MM.1S (cell line): Measurements from ENCODE around the gene STARD4.

Source experiments
- EZH2 ChIP-seq: fragments of 300-600 bp; sonication (generic); optimal IDR thresholded peaks from 2 replicates; pipeline ENCODE3; 2017; ENCODE audit warnings: low read depth, mild to moderate bottlenecking, antibody characterized with exemption, low read length, mixed read lengths
- EZH2phosphoT487 ChIP-seq: fragments of 300-600 bp; sonication (generic); IDR thresholded peaks from 2 replicates; pipeline ENCODE4 v1.6.1; 2018; ENCODE audit warnings: antibody characterized with exemption, low read length
- TF ChIP-seq, protein P1 (sequence below): fragments of 300-600 bp; sonication (generic); IDR thresholded peaks from 2 replicates; pipeline ENCODE4 v1.5.1; 2016; ENCODE audit warnings: antibody characterized with exemption, low read length, mixed read lengths

DNA sequence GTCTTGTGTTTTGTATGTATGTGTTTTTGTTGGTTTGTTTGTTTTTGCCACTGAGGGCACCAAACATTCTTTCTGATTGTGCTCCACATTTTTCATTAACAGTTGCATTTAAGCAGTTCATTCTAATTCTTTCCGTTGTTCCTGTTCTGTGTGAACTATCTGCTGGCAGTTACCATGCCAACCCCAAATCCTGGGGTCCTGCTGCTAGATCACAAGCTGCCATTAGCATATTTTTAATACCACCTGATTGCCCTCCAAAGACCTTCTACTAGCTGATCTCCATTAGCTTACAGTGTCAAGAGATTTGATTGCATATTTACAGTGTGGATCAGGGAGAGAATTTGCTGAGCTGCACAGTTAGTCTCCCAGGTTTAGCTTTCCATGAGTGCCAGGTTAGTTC is 40.6 kb upstream of the STARD4 start:
- TF ChIP-seq, protein P1, sequence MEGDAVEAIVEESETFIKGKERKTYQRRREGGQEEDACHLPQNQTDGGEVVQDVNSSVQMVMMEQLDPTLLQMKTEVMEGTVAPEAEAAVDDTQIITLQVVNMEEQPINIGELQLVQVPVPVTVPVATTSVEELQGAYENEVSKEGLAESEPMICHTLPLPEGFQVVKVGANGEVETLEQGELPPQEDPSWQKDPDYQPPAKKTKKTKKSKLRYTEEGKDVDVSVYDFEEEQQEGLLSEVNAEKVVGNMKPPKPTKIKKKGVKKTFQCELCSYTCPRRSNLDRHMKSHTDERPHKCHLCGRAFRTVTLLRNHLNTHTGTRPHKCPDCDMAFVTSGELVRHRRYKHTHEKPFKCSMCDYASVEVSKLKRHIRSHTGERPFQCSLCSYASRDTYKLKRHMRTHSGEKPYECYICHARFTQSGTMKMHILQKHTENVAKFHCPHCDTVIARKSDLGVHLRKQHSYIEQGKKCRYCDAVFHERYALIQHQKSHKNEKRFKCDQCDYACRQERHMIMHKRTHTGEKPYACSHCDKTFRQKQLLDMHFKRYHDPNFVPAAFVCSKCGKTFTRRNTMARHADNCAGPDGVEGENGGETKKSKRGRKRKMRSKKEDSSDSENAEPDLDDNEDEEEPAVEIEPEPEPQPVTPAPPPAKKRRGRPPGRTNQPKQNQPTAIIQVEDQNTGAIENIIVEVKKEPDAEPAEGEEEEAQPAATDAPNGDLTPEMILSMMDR, result no peak
- TF ChIP-seq EZH2 (no peak), EZH2phosphoT487 (no peak)
